Measurements from ENCODE around the gene NTM.

DNA sequence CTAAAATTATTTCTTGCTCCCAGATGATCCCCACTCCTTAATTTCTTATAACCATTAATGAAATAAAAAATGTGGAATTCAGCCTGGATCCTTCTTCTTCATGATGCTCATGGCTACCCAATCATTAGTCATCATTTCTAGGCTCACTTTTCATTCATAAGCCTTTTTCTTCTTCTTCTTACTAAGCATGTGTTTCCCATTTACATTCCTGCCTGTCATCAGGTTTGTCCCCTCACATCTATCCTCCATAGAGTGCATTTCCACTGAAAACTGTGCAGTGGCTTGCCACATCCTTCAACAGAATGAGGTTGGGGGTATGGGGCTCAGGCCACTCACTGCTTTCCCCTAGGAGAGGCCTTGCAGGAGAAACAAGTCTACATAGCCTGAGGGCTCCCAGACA is 35.8 kb upstream of the NTM start:
- TF ChIP-seq POLR2AphosphoS5 (IDR thresholded peaks at IDR 0.05; ENCODE audit: low read depth, low read length) (no peak), TAF1 (IDR thresholded peaks at IDR 0.05; ENCODE audit: low read depth, low read length) (no peak), POLR2A (IDR thresholded peaks at IDR 0.05; ENCODE audit: low read depth, low read length) (no peak), SPI1 (IDR thresholded peaks at IDR 0.05; ENCODE audit: low read depth, low read length) (no peak), PAX5 (IDR thresholded peaks at IDR 0.05; ENCODE audit: insufficient read depth, low read length, severe bottlenecking) (no peak)

Measured in GM12891 (cell line).